GM21528 (cell line): Measurements from ENCODE around the gene HSPA5.
"Not testable (repeated sequence)": the region's sequence is repeated elsewhere in the genome, so short reads cannot be mapped to it uniquely, and the experiment has no call there.

Experiments
- ATAC-seq: cut with Tn5 transposase; IDR thresholded peaks from one replicate; pipeline ENCODE4 v1.9.1; 2021; ENCODE audit warnings: mild to moderate bottlenecking, moderate library complexity; ENCODE audit not compliant: unreplicated experiment, low FRiP score

HSPA5 gene

DNA sequence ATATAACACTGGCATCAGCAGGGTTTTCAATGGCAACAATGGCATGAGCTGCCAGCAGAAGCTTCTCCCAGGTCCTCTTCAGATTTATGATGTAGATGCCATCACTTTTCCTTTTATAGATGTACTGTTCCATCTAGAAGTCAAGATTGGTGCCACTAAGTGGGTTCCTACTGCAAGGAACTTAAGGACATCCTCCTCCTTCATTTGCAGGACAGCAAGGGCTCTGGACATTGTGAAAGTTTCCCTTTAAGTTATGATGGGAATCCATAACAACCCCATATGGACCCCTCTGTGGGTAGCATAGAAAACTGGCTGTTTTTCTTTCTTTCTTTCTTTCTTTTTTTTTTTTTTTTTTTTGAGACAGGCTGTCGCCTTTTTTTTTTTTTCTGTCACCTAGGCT lies 45.6 kb downstream of the HSPA5 start:
- not testable (repeated sequence) for ATAC-seq

DNA sequence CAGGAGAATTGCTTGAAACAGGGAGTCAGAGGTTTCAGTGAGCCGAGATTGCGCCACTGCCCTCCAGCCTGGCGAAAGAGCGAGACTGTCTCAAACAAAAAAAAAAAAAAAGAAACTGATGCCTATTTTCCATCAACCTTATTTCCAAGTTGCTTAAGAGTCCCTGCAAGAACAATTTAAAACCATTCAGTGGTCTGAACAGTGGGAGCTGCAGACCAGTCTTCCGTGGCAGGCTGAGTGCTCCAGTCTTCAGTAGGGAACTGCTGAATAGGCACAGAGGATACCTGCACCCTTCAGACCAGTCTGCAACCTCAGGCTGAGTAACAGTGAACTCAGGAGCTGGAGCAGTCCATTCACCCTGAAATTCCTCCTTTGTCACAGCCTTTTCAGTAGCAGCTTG lies 46.7 kb downstream of the HSPA5 start:
- not testable (repeated sequence) for ATAC-seq

DNA sequence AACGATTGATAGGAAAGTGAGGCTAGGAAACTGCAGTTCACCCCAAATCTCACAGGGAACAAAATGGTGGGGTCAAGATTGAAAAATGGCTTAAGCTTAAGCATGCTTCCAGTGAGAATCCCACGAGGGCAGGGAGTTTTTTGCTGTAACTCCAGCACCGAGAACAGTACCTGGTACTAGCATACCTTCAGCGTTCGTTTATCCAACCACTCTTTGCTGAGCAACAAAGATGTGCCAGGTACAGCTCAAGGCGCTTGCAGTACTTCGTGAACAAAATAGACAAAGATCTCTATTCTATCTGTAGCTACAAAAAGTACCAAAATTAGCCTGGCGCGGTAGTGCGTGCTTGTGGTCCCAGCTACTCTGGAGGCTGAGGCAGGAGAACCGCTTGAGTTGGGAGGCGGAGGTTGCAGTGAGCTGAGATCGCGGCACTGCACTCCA lies 50.8 kb downstream of the HSPA5 start:
- no peak for ATAC-seq

DNA sequence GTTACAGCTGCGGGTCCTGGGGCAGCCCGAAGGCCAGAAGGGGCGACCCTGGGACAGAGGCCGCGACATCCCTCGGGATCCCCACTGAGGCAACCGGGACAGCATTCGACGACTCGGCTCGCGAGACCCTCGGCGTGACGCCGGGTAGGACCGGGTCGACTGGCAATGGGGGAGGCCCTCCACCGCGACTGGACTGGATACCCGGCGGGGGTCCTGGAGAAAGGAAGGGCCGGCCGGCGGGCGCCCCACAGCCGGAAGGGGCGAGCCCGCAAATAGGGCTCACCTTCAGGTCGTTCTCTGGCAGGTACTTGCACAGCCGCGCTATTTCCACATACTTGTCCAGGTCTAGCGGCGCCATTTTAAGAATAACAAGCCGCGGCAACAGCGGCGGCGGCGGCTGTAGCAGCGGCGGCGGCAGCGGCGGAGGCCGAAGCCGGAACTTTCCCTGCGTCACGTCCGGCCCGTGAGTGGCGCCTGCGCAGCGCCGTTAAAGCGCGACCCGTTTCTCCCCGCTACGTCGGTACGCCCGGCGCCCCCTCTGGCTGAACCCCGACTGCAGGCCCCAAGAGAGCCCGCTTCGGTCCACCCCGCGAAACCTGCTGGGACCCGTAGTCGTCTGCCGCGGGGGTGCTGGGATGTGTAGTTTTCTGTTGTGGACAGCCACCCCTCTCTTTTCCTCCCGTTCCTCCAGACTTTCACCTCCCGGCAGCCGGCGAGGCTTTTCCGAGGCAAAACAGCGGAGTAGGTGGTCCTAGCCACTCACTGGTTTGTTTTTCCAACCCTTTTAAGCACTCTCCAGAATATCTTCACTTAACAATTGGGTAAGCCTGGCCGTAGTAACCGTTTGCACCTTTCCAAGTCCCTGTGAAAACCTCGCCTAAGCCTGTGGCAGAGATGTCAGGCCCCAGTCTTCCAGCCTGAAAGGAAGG lies 51.5 kb downstream of the HSPA5 start, which contains the start of gene PPP6C:
Gene PPP6C (minus strand): TSS at position 443 of the 929 bp plus-strand sequence. CDS start 85 bp downstream, at position 358.
- peak; percentile 96 for ATAC-seq

DNA sequence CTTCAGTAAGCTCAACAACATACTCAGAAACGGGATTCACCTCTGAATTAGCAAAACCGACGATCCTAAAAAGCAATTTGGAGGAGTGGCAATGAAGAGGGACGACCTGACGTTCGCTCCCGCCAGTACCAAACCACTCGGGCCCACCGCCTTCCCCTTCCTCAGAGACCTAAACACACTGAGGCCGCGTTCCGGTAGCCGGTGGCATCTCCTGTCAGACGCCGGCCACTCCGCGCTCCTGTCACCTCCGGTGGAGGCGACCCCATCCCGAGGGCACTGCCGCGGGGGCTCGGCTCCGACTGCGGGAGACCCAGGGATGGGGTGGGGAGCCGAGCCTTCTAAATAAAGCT lies 52.2 kb downstream of the HSPA5 start:
- peak; percentile 23 for ATAC-seq
